MM.1S (cell line): ENCODE results near the gene BUD23.

Experiments used
- DNase-seq: peaks from one replicate; pipeline ENCODE4 v3.0.0-alpha.2; 2015
- H2AFZ ChIP-seq: fragments of 300-600 bp; sonication (generic); 2 replicates; pipeline ENCODE4 v1.6.0; 2016; ENCODE audit warnings: antibody characterized with exemption, low read length
- H3F3A ChIP-seq: fragments of 300-600 bp; sonication (generic); 2 replicates; pipeline ENCODE4 v1.6.1; 2016; ENCODE audit warnings: mild to moderate bottlenecking, antibody characterized with exemption, low read length, moderate library complexity, mixed read lengths; ENCODE audit not compliant: insufficient read depth
- H3K27ac ChIP-seq: fragments of 300-600 bp; sonication (generic); 2 replicates; pipeline ENCODE4 v1.5.1; 2016; ENCODE audit warnings: mild to moderate bottlenecking, low read length
- H3K27me3 ChIP-seq: fragments of 300-600 bp; sonication (generic); replicated peaks from 2 replicates; pipeline ENCODE4 v1.6.0; 2016; ENCODE audit warnings: low read length; ENCODE audit not compliant: insufficient read depth
- H3K36me3 ChIP-seq: fragments of 300-600 bp; sonication (generic); replicated peaks from 2 replicates; pipeline ENCODE4 v1.6.1; 2016; ENCODE audit warnings: mild to moderate bottlenecking, low read length, mixed read lengths; ENCODE audit not compliant: insufficient read depth
- H3K4me1 ChIP-seq: fragments of 300-600 bp; sonication (generic); 2 replicates; pipeline ENCODE4 v1.6.1; 2016; ENCODE audit warnings: low read length, mixed read lengths
- H3K4me2 ChIP-seq: fragments of 300-600 bp; sonication (generic); 2 replicates; pipeline ENCODE4 v1.6.0; 2016; ENCODE audit warnings: low read depth, low read length
- H3K4me3 ChIP-seq: fragments of 300-600 bp; sonication (generic); 2 replicates; pipeline ENCODE4 v1.5.1; 2016; ENCODE audit warnings: low read length, mixed read lengths
- H3K79me2 ChIP-seq: fragments of 300-600 bp; sonication (generic); 2 replicates; pipeline ENCODE4 v1.6.1; 2016; ENCODE audit warnings: mixed run types, low read length, mixed read lengths
- H3K9ac ChIP-seq: fragments of 300-600 bp; sonication (generic); 2 replicates; pipeline ENCODE4 v1.6.1; 2016; ENCODE audit warnings: low read length, mixed read lengths
- H3K9me2 ChIP-seq: fragments of 300-600 bp; sonication (generic); replicated peaks from 2 replicates; pipeline ENCODE4 v1.6.1; 2016; ENCODE audit warnings: mild to moderate bottlenecking, low read length, mixed read lengths; ENCODE audit not compliant: insufficient read depth
- H3K9me3 ChIP-seq: fragments of 300-600 bp; sonication (generic); replicated peaks from 2 replicates; pipeline ENCODE4 v1.6.1; 2016; ENCODE audit warnings: mild to moderate bottlenecking, low read length, mixed read lengths; ENCODE audit not compliant: insufficient read depth
- H4K20me1 ChIP-seq: fragments of 300-600 bp; sonication (generic); 2 replicates; pipeline ENCODE4 v1.6.1; 2016; ENCODE audit warnings: mild to moderate bottlenecking, low read length, moderate library complexity, mixed read lengths; ENCODE audit not compliant: insufficient read depth
- CTCF ChIP-seq: fragments of 300-600 bp; sonication (generic); IDR thresholded peaks from 2 replicates; pipeline ENCODE4 v1.5.1; 2016; ENCODE audit warnings: antibody characterized with exemption, low read length, mixed read lengths
- EZH2 ChIP-seq: fragments of 300-600 bp; sonication (generic); optimal IDR thresholded peaks from 2 replicates; pipeline ENCODE3; 2017; ENCODE audit warnings: low read depth, mild to moderate bottlenecking, antibody characterized with exemption, low read length, mixed read lengths
- EZH2phosphoT487 ChIP-seq: fragments of 300-600 bp; sonication (generic); IDR thresholded peaks from 2 replicates; pipeline ENCODE4 v1.6.1; 2018; ENCODE audit warnings: antibody characterized with exemption, low read length

BUD23 gene

GRCh38 chr7:73739387-73739767 lies 56.0 kb downstream of the BUD23 start:
- H3K27me3 ChIP-seq, result no peaks in the 10 kb centered on the region
- peak overlapping the region; percentile 98 for H3K9ac ChIP-seq
- H3K79me2 ChIP-seq, result peaks cover 28% of the 10 kb centered on the region
- H3K27ac ChIP-seq, result peak overlapping the region; percentile 85
- no peaks in the 10 kb centered on the region for H3K9me3 ChIP-seq
- peak overlapping the region; percentile 74 for H3K4me2 ChIP-seq
- H4K20me1 ChIP-seq, result 0 out of 2 replicates have a peak, but pooled peaks cover 5% of the 10 kb centered on the region
- peak overlapping the region; percentile 96 for H3K4me3 ChIP-seq
- H2AFZ ChIP-seq, result peak overlapping the region; percentile 65; the same call in 1 of the 2 replicates
- H3K9me2 ChIP-seq, result no peaks in the 10 kb centered on the region
- TF ChIP-seq CTCF (no peak), EZH2 (no peak), EZH2phosphoT487 (no peak)
- peaks cover 36% of the 10 kb centered on the region for H3K4me1 ChIP-seq
- peaks cover 11% of the 10 kb centered on the region for H3F3A ChIP-seq
- DNase-seq, result no peak
- no peaks in the 10 kb centered on the region for H3K36me3 ChIP-seq

GRCh38 chr7:73740212-73740611 lies 56.8 kb downstream of the BUD23 start:
- no peak for DNase-seq
- Histone ChIP-seq H3K79me2 (peaks cover 28% of the 10 kb centered on the region), H3F3A (peaks cover 11% of the 10 kb centered on the region), H3K4me3 (no peak overlapping the region), H3K9me2 (no peaks in the 10 kb centered on the region), H3K9me3 (no peaks in the 10 kb centered on the region), H3K9ac (no peak overlapping the region), H4K20me1 (0 out of 2 replicates have a peak, but pooled peaks cover 5% of the 10 kb centered on the region), H3K27ac (no peak overlapping the region; the same call in 1 of the 2 replicates), H2AFZ (no peak overlapping the region), H3K4me2 (no peak overlapping the region), H3K36me3 (no peaks in the 10 kb centered on the region), H3K4me1 (peaks cover 29% of the 10 kb centered on the region), H3K27me3 (no peaks in the 10 kb centered on the region)
- TF ChIP-seq EZH2phosphoT487 (no peak), EZH2 (no peak), CTCF (no peak)

GRCh38 chr7:73740771-73741170 lies 57.4 kb downstream of the BUD23 start:
- Histone ChIP-seq H3K27ac (peak overlapping the region; percentile 22; the same call in 1 of the 2 replicates), H4K20me1 (0 out of 2 replicates have a peak, but pooled peaks cover 5% of the 10 kb centered on the region), H3K9me2 (no peaks in the 10 kb centered on the region), H3K9ac (no peak overlapping the region), H3K27me3 (no peaks in the 10 kb centered on the region), H3K79me2 (peaks cover 28% of the 10 kb centered on the region), H3K36me3 (no peaks in the 10 kb centered on the region), H3K9me3 (no peaks in the 10 kb centered on the region), H3K4me2 (no peak overlapping the region), H3F3A (peaks cover 11% of the 10 kb centered on the region), H3K4me3 (no peak overlapping the region), H2AFZ (no peak overlapping the region), H3K4me1 (peaks cover 28% of the 10 kb centered on the region)
- DNase-seq, result no peak
- no peak for TF ChIP-seq EZH2phosphoT487
- no peak for TF ChIP-seq EZH2
- TF ChIP-seq CTCF, result no peak
